Prostate gland (tissue), 2 donors: Measurements from ENCODE around the gene UXS1. TPM values are rescaled to one million over a fixed set of nuclear protein-coding genes. Genes with fewer than 3 reads are reported as not detected.

Experiments
- DNase-seq: peaks from one replicate; pipeline ENCODE4 v3.0.0-alpha.2; 2019; ENCODE audit warnings: low spot score
- H3K27ac ChIP-seq, 2 donors: fragments of 200-600 bp; sonication (generic); 2 replicates each; pipeline ENCODE4 v1.5.1; 2017 to 2019
- H3K27me3 ChIP-seq: fragments of 200-600 bp; sonication (generic); replicated peaks from 2 replicates; pipeline ENCODE4 v1.5.1; 2019; ENCODE audit not compliant: insufficient read depth
- H3K36me3 ChIP-seq, 2 donors: fragments of 200-600 bp; sonication (generic); 1 replicate in 1 of 2; 2 replicates in 1 of 2; pipeline versions ENCODE4 v1.5.1 to v1.8.1; 2017 to 2019
- H3K4me1 ChIP-seq: fragments of 200-600 bp; sonication (generic); replicated peaks from 2 replicates; pipeline ENCODE4 v1.5.1; 2019
- H3K4me3 ChIP-seq, 2 donors: fragments of 200-600 bp; sonication (generic); 2 replicates each; pipeline ENCODE4 v1.5.1; 2017 to 2019
- H3K9me3 ChIP-seq: fragments of 200-600 bp; sonication (generic); 2 replicates; pipeline ENCODE4 v1.5.1; 2017
- CTCF ChIP-seq, 4 experiments: fragments of 200-600 bp in 2 of 4; fragments of 450-650 bp in 2 of 4; sonication (generic) in 2 of 4; IDR thresholded peaks; 1 replicate in 3 of 4; 2 replicates in 1 of 4; pipeline ENCODE4 v1.5.1; 2016 to 2019; ENCODE audit warnings: antibody characterized with exemption in 4 of 4, mild to moderate bottlenecking in 2 of 4, moderate library complexity in 2 of 4
- POLR2A ChIP-seq: fragments of 450-650 bp; IDR thresholded peaks from one replicate; pipeline ENCODE4 v1.6.1; 2016; ENCODE audit warnings: antibody characterized with exemption, mild to moderate bottlenecking
- POLR2AphosphoS5 ChIP-seq: sonication (generic); formaldehyde crosslinking; IDR thresholded peaks from one replicate; pipeline ENCODE4 v1.6.1; 2017; ENCODE audit warnings: antibody characterized with exemption
- WGBS: methylation state at CpG from one replicate; pipeline ENCODE4 v1.1.5; 2018; 5-methylcytosine and 5-hydroxymethylcytosine counted together
- intact Hi-C: fragments of 100-400 bp; cut with DNase I; formaldehyde crosslinking; loops from one replicate; pipeline ENCODE4 v1.14.2; 2022
- total RNA-seq, 2 donors: library from RNA; depleted of rRNA; stranded (reverse); fragments of >200 nt; gene quantifications; one replicate each; pipeline ENCODE4 v1.1.0, GENCODE V29; 2016

UXS1 gene
- total RNA-seq, 2 donors from 2014 or later = 30.7 to 54.8 TPM

DNA sequence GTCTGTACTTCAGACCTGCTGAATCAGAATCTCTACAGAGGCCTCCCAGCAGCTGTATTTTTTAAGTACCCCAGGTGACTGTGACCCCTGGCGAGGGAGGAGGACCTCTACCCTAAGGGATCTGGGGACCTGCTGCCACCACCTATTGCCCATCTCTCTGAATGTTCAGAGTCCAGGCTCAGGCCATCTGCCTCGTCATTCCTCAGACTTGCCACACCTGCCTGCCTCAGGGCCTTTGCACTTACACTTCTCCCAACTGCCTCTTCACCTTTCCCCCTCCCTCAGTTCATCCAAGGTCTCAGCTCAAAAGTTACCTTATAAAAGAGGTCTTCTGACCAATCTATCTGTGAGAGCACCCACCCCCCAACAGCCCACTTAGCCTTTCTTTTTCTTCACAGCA lies 21.5 kb downstream of the UXS1 start:
- no peak for DNase-seq
- no peaks in the 10 kb centered on the region for H3K9me3 ChIP-seq
- no peaks in the 10 kb centered on the region for H3K4me1 ChIP-seq
- H3K4me3 ChIP-seq = no peak overlapping the region
- intact Hi-C loops = no loop called here
- WGBS = 88% methylated on average over 2 of the region's 2 CpGs
- no peaks in the 10 kb centered on the region for H3K36me3 ChIP-seq
- H3K27me3 ChIP-seq = no peaks in the 10 kb centered on the region
- TF ChIP-seq CTCF (IDR thresholded peaks at IDR 0.05) = no peak
- TF ChIP-seq POLR2AphosphoS5 = no peak
- TF ChIP-seq POLR2A = no peak
- no peak overlapping the region for H3K27ac ChIP-seq

GRCh38 chr2:106168657-106169056 lies 25.4 kb downstream of the UXS1 start:
- intact Hi-C loops = no loop called here

DNA sequence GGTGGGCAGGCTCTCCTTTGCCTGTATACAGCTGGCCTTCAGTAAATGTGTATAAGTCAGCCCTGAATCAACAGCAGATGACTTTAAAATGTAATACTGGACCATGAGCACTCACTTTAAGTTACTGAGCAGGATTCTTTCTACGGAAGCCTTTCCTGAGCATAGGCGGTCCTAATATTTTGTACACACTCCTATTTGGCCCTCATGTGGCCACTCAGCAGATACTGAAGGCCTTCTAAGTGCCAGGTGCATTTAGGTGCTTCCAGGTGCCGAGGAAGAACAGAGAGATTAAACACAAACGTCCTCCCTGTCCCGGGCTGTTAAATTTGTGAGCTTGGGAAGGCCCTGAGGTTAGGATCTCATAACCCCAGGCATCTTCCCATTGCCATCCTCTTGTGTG lies 27.0 kb downstream of the UXS1 start:
- Histone ChIP-seq H3K9me3 (no peaks in the 10 kb centered on the region), H3K36me3 (no peaks in the 10 kb centered on the region), H3K4me3 (no peak overlapping the region), H3K27ac (no peak overlapping the region), H3K27me3 (no peaks in the 10 kb centered on the region), H3K4me1 (no peaks in the 10 kb centered on the region)
- 75% methylated on average over 5 of the region's 5 CpGs for WGBS
- intact Hi-C loops = no loop called here
- no peak for TF ChIP-seq POLR2AphosphoS5
- TF ChIP-seq POLR2A = no peak
- no peak for TF ChIP-seq CTCF (IDR thresholded peaks at IDR 0.05)
- no peak for DNase-seq

More at GRCh38 chr2:106168657-106169056, 25.4 kb downstream of the UXS1 start:
- TF ChIP-seq POLR2AphosphoS5 (no peak), CTCF (IDR thresholded peaks at IDR 0.05) (no peak), POLR2A (no peak)
- no peaks in the 10 kb centered on the region for H3K36me3 ChIP-seq
- H3K27me3 ChIP-seq = no peaks in the 10 kb centered on the region
- DNase-seq = no peak
- H3K27ac ChIP-seq = no peak overlapping the region
- no peaks in the 10 kb centered on the region for H3K4me1 ChIP-seq
- 56% methylated on average over 2 of the region's 2 CpGs for WGBS
- no peak overlapping the region for H3K4me3 ChIP-seq
- no peaks in the 10 kb centered on the region for H3K9me3 ChIP-seq

DNA sequence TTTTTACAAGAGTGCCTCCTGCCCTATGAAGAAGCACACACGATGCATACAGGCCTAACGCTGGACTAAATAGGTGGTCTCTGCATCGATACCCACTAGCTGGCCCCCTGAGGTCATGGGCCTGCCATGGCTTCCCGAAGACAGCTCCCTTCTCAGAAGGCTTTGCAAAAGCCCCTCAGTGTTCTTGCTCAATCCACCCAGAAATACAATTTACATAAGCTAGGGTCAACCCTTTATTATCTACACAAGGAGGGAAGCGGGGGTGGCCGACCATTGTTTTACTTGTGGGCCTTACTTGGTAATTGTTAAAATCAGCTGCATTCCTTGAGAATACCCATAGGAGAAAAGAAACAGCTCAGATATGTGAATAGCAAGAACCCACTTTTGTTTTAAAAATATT lies 28.5 kb downstream of the UXS1 start:
- no peak for TF ChIP-seq CTCF (IDR thresholded peaks at IDR 0.05)
- TF ChIP-seq POLR2A = no peak
- TF ChIP-seq POLR2AphosphoS5 = no peak
- Histone ChIP-seq H3K4me1 (no peaks in the 10 kb centered on the region), H3K36me3 (no peaks in the 10 kb centered on the region), H3K4me3 (no peak overlapping the region), H3K9me3 (no peaks in the 10 kb centered on the region), H3K27me3 (no peaks in the 10 kb centered on the region), H3K27ac (no peak overlapping the region)
- DNase-seq = no peak
- intact Hi-C loops = no loop called here
- WGBS = 61% methylated on average over 6 of the region's 6 CpGs

DNA sequence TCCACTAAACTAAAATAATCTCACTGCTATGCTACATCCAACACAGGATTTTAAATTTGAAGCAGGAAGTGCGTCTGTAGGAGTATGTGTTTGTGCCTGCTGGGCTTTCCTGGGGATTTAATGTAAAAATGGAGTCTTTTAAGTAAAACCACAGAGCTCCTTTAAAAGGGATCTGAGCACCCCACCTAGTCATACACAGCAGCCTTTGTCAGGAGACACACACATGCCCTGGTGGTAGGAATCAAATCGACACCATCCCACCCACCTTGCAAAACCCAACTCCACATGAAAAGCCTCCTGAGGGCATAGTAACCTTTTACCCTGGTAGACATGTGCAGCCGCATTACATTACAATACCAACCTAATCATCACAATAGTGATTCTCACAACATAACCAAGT lies 29.1 kb downstream of the UXS1 start:
- Histone ChIP-seq H3K27me3 (no peaks in the 10 kb centered on the region), H3K27ac (no peak overlapping the region), H3K36me3 (no peaks in the 10 kb centered on the region), H3K4me3 (no peak overlapping the region), H3K9me3 (no peaks in the 10 kb centered on the region), H3K4me1 (no peaks in the 10 kb centered on the region)
- TF ChIP-seq POLR2AphosphoS5 (no peak), POLR2A (no peak), CTCF (IDR thresholded peaks at IDR 0.05) (no peak)
- intact Hi-C loops = no loop called here
- 75% methylated on average over 3 of the region's 3 CpGs for WGBS
- no peak for DNase-seq
